Lower lobe of right lung (tissue), 2 donors: Measurements from ENCODE around the gene HEXIM2. TPM values are rescaled to one million over a fixed set of nuclear protein-coding genes. Genes with fewer than 3 reads are reported as not detected.

Source experiments
- ATAC-seq, 2 donors: fragments of 200-7000 bp; cut with Tn5 transposase; one replicate each; pipeline ENCODE4 v1.9.1; 2020 to 2022; ENCODE audit warnings: mild to moderate bottlenecking in 2 of 2, moderate library complexity in 2 of 2
- DNase-seq: peaks from one replicate; pipeline ENCODE4 v3.0.0-alpha.2; 2020
- H3K27ac ChIP-seq: fragments of 200-600 bp; one replicate; pipeline ENCODE4 v1.8.0; 2022
- H3K27me3 ChIP-seq: fragments of 200-600 bp; one replicate; pipeline ENCODE4 v1.8.0; 2022; ENCODE audit warnings: low read depth
- H3K36me3 ChIP-seq: fragments of 200-600 bp; one replicate; pipeline ENCODE4 v1.8.0; 2022; ENCODE audit warnings: mild to moderate bottlenecking
- H3K4me1 ChIP-seq: fragments of 200-600 bp; one replicate; pipeline ENCODE4 v1.8.0; 2022
- H3K4me3 ChIP-seq: fragments of 200-600 bp; one replicate; pipeline ENCODE4 v1.8.0; 2022; ENCODE audit warnings: mild to moderate bottlenecking
- H3K9me3 ChIP-seq: fragments of 200-600 bp; one replicate; pipeline ENCODE4 v1.8.0; 2022
- CTCF ChIP-seq: fragments of 200-600 bp; IDR thresholded peaks from one replicate; pipeline ENCODE4 v1.8.0; 2022; ENCODE audit warnings: antibody characterized with exemption, mild to moderate bottlenecking
- intact Hi-C: fragments of 100-400 bp; cut with DNase I; formaldehyde crosslinking; loops from one replicate; pipeline ENCODE4 v1.11.0; 2022
- total RNA-seq: library from RNA; stranded (reverse); fragmentation: NEBNext Ultra II Directional; extraction: Animal tissue kit (Norgen Biotek cat#: 25700); gene quantifications from one replicate; pipeline ENCODE4 v1.2.1, GENCODE V29; 2021
- donor health status: DM: no; HTN: yes; CAD: no; lungs with severe emphysema.

The HEXIM2 gene
- total RNA-seq, 1 donor from 2014 or later: 6.4 TPM

- no peak for DNase-seq
- H3K36me3 ChIP-seq: peaks cover 34% of the 10 kb centered on the region
- H3K4me3 ChIP-seq: no peak overlapping the region
- H3K9me3 ChIP-seq: no peaks in the 10 kb centered on the region
- H3K4me1 ChIP-seq: no peaks in the 10 kb centered on the region
- H3K27me3 ChIP-seq: no peaks in the 10 kb centered on the region
- H3K27ac ChIP-seq: no peak overlapping the region
- ATAC-seq: no peak
- intact Hi-C loops: no loop called here
- TF ChIP-seq CTCF: no peak
Observed at GRCh38 chr17:45115871-45116270, 45.8 kb upstream of the HEXIM2 start.

- ATAC-seq: no peak
- no peak for TF ChIP-seq CTCF
- intact Hi-C loops: no loop called here
Observed at GRCh38 chr17:45116434-45117016, 45.1 kb upstream of the HEXIM2 start.

GRCh38 chr17:45117334-45117733, 44.3 kb upstream of the HEXIM2 start:
- Histone ChIP-seq H3K4me3 (no peak overlapping the region), H3K4me1 (no peaks in the 10 kb centered on the region), H3K36me3 (peaks cover 32% of the 10 kb centered on the region), H3K27me3 (no peaks in the 10 kb centered on the region), H3K27ac (no peak overlapping the region), H3K9me3 (no peaks in the 10 kb centered on the region)
- no peak for DNase-seq
- intact Hi-C loops: no loop called here
- no peak for ATAC-seq
- no peak for TF ChIP-seq CTCF

More at GRCh38 chr17:45116434-45117016, 45.1 kb upstream of the HEXIM2 start:
- Histone ChIP-seq H3K4me1 (no peaks in the 10 kb centered on the region), H3K27me3 (no peaks in the 10 kb centered on the region), H3K36me3 (peaks cover 34% of the 10 kb centered on the region), H3K9me3 (no peaks in the 10 kb centered on the region), H3K4me3 (no peak overlapping the region), H3K27ac (no peak overlapping the region)
- no peak for DNase-seq

- TF ChIP-seq CTCF: no peak
- H3K9me3 ChIP-seq: no peaks in the 10 kb centered on the region
- peaks cover 25% of the 10 kb centered on the region for H3K36me3 ChIP-seq
- H3K4me1 ChIP-seq: peaks cover 5% of the 10 kb centered on the region
- no peak overlapping the region for H3K27ac ChIP-seq
- DNase-seq (no peak), ATAC-seq (no peak)
- no peak overlapping the region for H3K4me3 ChIP-seq
- no peaks in the 10 kb centered on the region for H3K27me3 ChIP-seq
- intact Hi-C loops: no loop called here
Observed at GRCh38 chr17:45117848-45118646, 43.6 kb upstream of the HEXIM2 start.

GRCh38 chr17:45118691-45119090, 43.0 kb upstream of the HEXIM2 start:
- Histone ChIP-seq H3K4me3 (no peak overlapping the region), H3K27ac (no peak overlapping the region), H3K36me3 (peaks cover 19% of the 10 kb centered on the region), H3K4me1 (peaks cover 12% of the 10 kb centered on the region), H3K9me3 (no peaks in the 10 kb centered on the region), H3K27me3 (no peaks in the 10 kb centered on the region)
- no peak for ATAC-seq
- DNase-seq: no peak
- TF ChIP-seq CTCF: no peak
- intact Hi-C loops: no loop called here
